DND-41 (cell line): ENCODE results near the gene PHF14.

Experiments used
- ATAC-seq: fragments of 200-7000 bp; cut with Tn5 transposase; 3 replicates; pipeline ENCODE4 v1.9.1; 2021; ENCODE audit warnings: low read depth; ENCODE audit not compliant: insufficient read depth
- DNase-seq: peaks from one replicate; pipeline ENCODE4 v3.0.0-alpha.2; 2020
- H2AFZ ChIP-seq: 2 replicates; pipeline ENCODE4 v1.6.0; 2012; ENCODE audit warnings: low read depth, low read length
- H3K27ac ChIP-seq: 2 replicates; pipeline ENCODE4 v1.5.1; 2012; ENCODE audit warnings: low read length, inconsistent platforms
- H3K27me3 ChIP-seq: fragments of 200-600 bp; sonication (generic); 2 replicates; pipeline ENCODE4 v1.6.0; 2012; ENCODE audit warnings: low read length, mild to moderate bottlenecking, inconsistent platforms; ENCODE audit not compliant: insufficient read depth, poor library complexity
- H3K36me3 ChIP-seq: 2 replicates; pipeline ENCODE4 v1.5.1; 2012; ENCODE audit warnings: low read length, inconsistent platforms; ENCODE audit not compliant: insufficient read depth
- H3K4me1 ChIP-seq: 2 replicates; pipeline ENCODE4 v1.5.1; 2012; ENCODE audit warnings: mild to moderate bottlenecking, low read length; ENCODE audit not compliant: insufficient read depth
- H3K4me2 ChIP-seq: 2 replicates; pipeline ENCODE4 v1.6.0; 2012; ENCODE audit warnings: mild to moderate bottlenecking, moderate library complexity, low read length, inconsistent platforms; ENCODE audit not compliant: insufficient read depth
- H3K4me3 ChIP-seq, 2 experiments: fragments of 200-600 bp in 1 of 2; shearing (Covaris generic) in 1 of 2; 2 replicates each; pipeline ENCODE4 v1.5.1; 2012 to 2016; ENCODE audit warnings: inconsistent platforms in 2 of 2, low read length in 2 of 2, mild to moderate bottlenecking in 2 of 2, low read depth in 1 of 2, moderate library complexity in 1 of 2
- H3K79me2 ChIP-seq: 2 replicates; pipeline ENCODE4 v1.6.0; 2012; ENCODE audit warnings: low read length, inconsistent platforms; ENCODE audit not compliant: insufficient read depth
- H3K9ac ChIP-seq: 2 replicates; pipeline ENCODE4 v1.6.0; 2012; ENCODE audit warnings: low read depth, mild to moderate bottlenecking, inconsistent platforms, low read length, moderate library complexity
- H3K9me3 ChIP-seq: 2 replicates; pipeline ENCODE4 v1.5.1; 2012; ENCODE audit warnings: low read length, moderate library complexity, mild to moderate bottlenecking, inconsistent platforms; ENCODE audit not compliant: insufficient read depth, severe bottlenecking
- H4K20me1 ChIP-seq: 2 replicates; pipeline ENCODE4 v1.6.0; 2012; ENCODE audit warnings: low read length; ENCODE audit not compliant: insufficient read depth
- EZH2 ChIP-seq: IDR thresholded peaks from 3 replicates; pipeline ENCODE4 v1.6.1; 2012; ENCODE audit warnings: borderline replicate concordance, low read depth, mild to moderate bottlenecking, moderate library complexity, low read length, inconsistent platforms; ENCODE audit not compliant: severe bottlenecking
- TF ChIP-seq, protein P1 (sequence below): IDR thresholded peaks from 2 replicates; pipeline ENCODE4 v1.5.1; 2012; ENCODE audit warnings: borderline replicate concordance, low read length, moderate library complexity, mild to moderate bottlenecking; ENCODE audit not compliant: poor library complexity, severe bottlenecking; ENCODE audit errors: extremely low read depth

The PHF14 gene

DNA sequence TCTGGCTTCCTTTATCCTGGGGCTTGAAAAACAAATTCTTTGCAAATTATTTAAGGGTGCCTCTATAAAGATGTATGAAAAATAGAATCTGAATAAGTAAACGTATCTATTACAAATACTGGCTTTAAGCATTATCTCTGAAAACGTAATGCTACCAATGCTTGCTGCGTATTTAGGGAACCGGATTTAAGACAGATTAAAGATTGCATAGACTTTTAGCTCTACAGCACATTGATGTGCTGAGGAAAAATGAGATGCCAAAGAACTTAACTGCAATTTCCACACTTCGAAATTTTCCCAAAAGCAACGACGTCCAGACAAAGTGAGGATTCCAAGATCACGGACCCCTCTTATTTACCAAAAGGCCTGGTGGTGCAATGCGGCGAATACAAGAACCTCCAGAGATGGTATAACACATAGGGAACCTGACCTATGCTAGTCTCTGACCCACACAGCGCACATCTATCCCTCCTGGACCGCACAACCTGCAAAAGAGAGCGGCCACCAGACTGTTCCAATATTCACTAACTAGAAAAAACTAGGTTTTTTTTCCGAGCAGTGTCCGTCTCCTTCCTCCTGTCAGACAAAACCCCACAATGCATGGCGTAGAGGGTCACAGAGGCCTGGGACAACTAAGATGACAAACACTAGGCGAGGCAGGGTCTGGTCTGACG lies 34.3 kb upstream of the PHF14 start:
- Histone ChIP-seq H3K36me3 (peaks cover 36% of the 10 kb centered on the region), H3K79me2 (peaks cover 54% of the 10 kb centered on the region), H3K27me3 (no peaks in the 10 kb centered on the region), H3K4me3 (peak overlapping the region; percentile 68 to 77; a peak in 3 of 4 replicates), H4K20me1 (peaks cover 15% of the 10 kb centered on the region; the same call in 1 of the 2 replicates), H3K4me2 (peak overlapping the region; percentile 70), H3K4me1 (peaks cover 29% of the 10 kb centered on the region), H3K9ac (peak overlapping the region; percentile 71), H3K27ac (peak overlapping the region; percentile 100), H3K9me3 (no peaks in the 10 kb centered on the region), H2AFZ (peak overlapping the region; percentile 88)
- ATAC-seq (peak; percentile 4; the same call in 2 of the 3 replicates), DNase-seq (peak; percentile 11)
- TF ChIP-seq, protein P1, sequence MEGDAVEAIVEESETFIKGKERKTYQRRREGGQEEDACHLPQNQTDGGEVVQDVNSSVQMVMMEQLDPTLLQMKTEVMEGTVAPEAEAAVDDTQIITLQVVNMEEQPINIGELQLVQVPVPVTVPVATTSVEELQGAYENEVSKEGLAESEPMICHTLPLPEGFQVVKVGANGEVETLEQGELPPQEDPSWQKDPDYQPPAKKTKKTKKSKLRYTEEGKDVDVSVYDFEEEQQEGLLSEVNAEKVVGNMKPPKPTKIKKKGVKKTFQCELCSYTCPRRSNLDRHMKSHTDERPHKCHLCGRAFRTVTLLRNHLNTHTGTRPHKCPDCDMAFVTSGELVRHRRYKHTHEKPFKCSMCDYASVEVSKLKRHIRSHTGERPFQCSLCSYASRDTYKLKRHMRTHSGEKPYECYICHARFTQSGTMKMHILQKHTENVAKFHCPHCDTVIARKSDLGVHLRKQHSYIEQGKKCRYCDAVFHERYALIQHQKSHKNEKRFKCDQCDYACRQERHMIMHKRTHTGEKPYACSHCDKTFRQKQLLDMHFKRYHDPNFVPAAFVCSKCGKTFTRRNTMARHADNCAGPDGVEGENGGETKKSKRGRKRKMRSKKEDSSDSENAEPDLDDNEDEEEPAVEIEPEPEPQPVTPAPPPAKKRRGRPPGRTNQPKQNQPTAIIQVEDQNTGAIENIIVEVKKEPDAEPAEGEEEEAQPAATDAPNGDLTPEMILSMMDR: no peak
- no peak for TF ChIP-seq EZH2

GRCh38 chr7:10939911-10940703 lies 33.6 kb upstream of the PHF14 start:
- Histone ChIP-seq H3K27me3 (no peaks in the 10 kb centered on the region), H2AFZ (peak overlapping the region; percentile 88), H3K9ac (peak overlapping the region; percentile 71), H3K27ac (peak overlapping the region; percentile 100), H3K79me2 (peaks cover 52% of the 10 kb centered on the region), H3K36me3 (peaks cover 32% of the 10 kb centered on the region), H3K4me2 (peak overlapping the region; percentile 70), H3K9me3 (no peaks in the 10 kb centered on the region), H3K4me1 (peaks cover 29% of the 10 kb centered on the region), H4K20me1 (peaks cover 15% of the 10 kb centered on the region; the same call in 1 of the 2 replicates), H3K4me3 (peak overlapping the region; percentile 68 to 77; a peak in 3 of 4 replicates)
- TF ChIP-seq, protein P1: no peak
- TF ChIP-seq EZH2: no peak
- ATAC-seq (peak; percentile 91), DNase-seq (peak; percentile 91)

- H3K27ac ChIP-seq: peak overlapping the region; percentile 94
- peaks cover 29% of the 10 kb centered on the region for H3K4me1 ChIP-seq
- peaks cover 8% of the 10 kb centered on the region; the same call in 1 of the 2 replicates for H4K20me1 ChIP-seq
- peak overlapping the region; percentile 70 for H3K4me2 ChIP-seq
- H3K4me3 ChIP-seq: peak overlapping the region; percentile 42 to 68; a peak in 3 of 4 replicates
- H3K36me3 ChIP-seq: peaks cover 24% of the 10 kb centered on the region
- peak overlapping the region; percentile 88 for H2AFZ ChIP-seq
- no peaks in the 10 kb centered on the region for H3K27me3 ChIP-seq
- H3K9me3 ChIP-seq: no peaks in the 10 kb centered on the region
- DNase-seq (no peak), ATAC-seq (no peak)
- peak overlapping the region; percentile 71 for H3K9ac ChIP-seq
- peaks cover 46% of the 10 kb centered on the region for H3K79me2 ChIP-seq
- TF ChIP-seq, protein P1: no peak
- TF ChIP-seq EZH2: no peak
Measured at GRCh38 chr7:10940704-10941355, 32.8 kb upstream of the PHF14 start.
